Calu3 (cell line): ENCODE results near the gene UVRAG. TPM values are rescaled to one million over a fixed set of nuclear protein-coding genes. Genes with fewer than 3 reads are reported as not detected.

ENCODE experiments used
- BruUV-seq: library from RNA; stranded (reverse); fragments of 400-500 nt; replicated peaks from 2 replicates; lab custom pipeline; 2021; lab: Mats Ljungman, UMichigan
- CTCF ChIA-PET: fragments of 300-600 bp; sonication (Branson Sonifier 250); formaldehyde crosslinking; loops from one replicate; lab custom pipeline; 2022; ENCODE audit warnings: antibody characterized with exemption; lab: Charles Lee
- DNase-seq: peaks from one replicate; pipeline ENCODE4 v3.0.0; 2022
- H3K27ac Mint-ChIP-seq: one replicate; pipeline ENCODE4 v1.8.0; 2022; ENCODE audit warnings: mixed read lengths; ENCODE audit not compliant: unreplicated experiment
- H3K27me3 Mint-ChIP-seq: one replicate; pipeline ENCODE4 v1.8.0; 2022; ENCODE audit warnings: mixed read lengths; ENCODE audit not compliant: unreplicated experiment
- H3K36me3 Mint-ChIP-seq: one replicate; pipeline ENCODE4 v1.8.0; 2022; ENCODE audit warnings: mild to moderate bottlenecking, moderate library complexity, mixed read lengths; ENCODE audit not compliant: insufficient read depth, unreplicated experiment
- H3K4me1 Mint-ChIP-seq: one replicate; pipeline ENCODE4 v1.8.0; 2022; ENCODE audit warnings: mild to moderate bottlenecking, low read depth, mixed read lengths; ENCODE audit not compliant: unreplicated experiment
- H3K4me3 Mint-ChIP-seq: one replicate; pipeline ENCODE4 v1.8.0; 2022; ENCODE audit warnings: mild to moderate bottlenecking, low read depth, moderate library complexity, mixed read lengths; ENCODE audit not compliant: unreplicated experiment
- H3K9me3 Mint-ChIP-seq: one replicate; pipeline ENCODE4 v1.8.0; 2022; ENCODE audit warnings: low read depth, mixed read lengths; ENCODE audit not compliant: unreplicated experiment
- intact Hi-C: fragments of 100-400 bp; cut with micrococcal nuclease; formaldehyde crosslinking; loops from one replicate; pipeline ENCODE4 v1.10.0; 2022; ENCODE audit not compliant: unreplicated experiment
- total RNA-seq: library from RNA; stranded (reverse); gene quantifications from 2 replicates; pipeline ENCODE4 v1.2.3, GENCODE V29; 2022
- TF ChIP-seq, protein P1 (sequence below): fragments of 200-600 bp; IDR thresholded peaks from one replicate; pipeline ENCODE4 v1.8.0; 2022; ENCODE audit warnings: antibody characterized with exemption; ENCODE audit not compliant: unreplicated experiment

UVRAG gene
- total RNA-seq, 1 experiment from 2014 or later: 18.5 TPM

DNA sequence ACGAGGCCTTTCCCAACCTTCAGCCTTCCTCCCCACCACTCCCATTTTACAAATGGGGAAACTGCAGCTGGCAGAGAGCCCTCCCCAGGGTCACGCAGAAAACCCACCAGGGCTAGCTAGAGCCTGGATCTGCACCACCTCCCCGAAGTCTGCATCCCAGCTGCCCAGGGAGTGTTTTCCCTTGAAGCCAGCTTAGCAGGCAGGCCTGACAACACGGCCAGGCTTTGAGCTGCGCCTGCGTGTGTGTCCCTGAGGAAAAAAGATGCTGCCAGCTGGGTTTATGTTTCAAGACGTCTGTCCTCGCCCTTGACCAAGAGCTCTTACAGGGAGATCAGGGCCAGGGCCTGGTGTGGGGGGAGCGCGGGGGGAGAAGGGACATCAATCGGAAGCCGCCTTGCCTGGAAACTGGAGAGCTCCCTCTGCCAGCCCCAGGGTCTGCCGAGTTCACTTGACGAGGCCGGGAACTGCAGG lies 371.0 kb downstream of the UVRAG start:
- CTCF ChIA-PET: no interaction called here
- BruUV-seq: no TSS peak
- Mint-ChIP-seq H3K27me3 (peaks cover 44% of the 10 kb centered on the region), H3K9me3 (no peaks in the 10 kb centered on the region), H3K36me3 (no peaks in the 10 kb centered on the region), H3K27ac (no peak overlapping the region), H3K4me1 (no peaks in the 10 kb centered on the region), H3K4me3 (no peak overlapping the region)
- TF ChIP-seq, protein P1, sequence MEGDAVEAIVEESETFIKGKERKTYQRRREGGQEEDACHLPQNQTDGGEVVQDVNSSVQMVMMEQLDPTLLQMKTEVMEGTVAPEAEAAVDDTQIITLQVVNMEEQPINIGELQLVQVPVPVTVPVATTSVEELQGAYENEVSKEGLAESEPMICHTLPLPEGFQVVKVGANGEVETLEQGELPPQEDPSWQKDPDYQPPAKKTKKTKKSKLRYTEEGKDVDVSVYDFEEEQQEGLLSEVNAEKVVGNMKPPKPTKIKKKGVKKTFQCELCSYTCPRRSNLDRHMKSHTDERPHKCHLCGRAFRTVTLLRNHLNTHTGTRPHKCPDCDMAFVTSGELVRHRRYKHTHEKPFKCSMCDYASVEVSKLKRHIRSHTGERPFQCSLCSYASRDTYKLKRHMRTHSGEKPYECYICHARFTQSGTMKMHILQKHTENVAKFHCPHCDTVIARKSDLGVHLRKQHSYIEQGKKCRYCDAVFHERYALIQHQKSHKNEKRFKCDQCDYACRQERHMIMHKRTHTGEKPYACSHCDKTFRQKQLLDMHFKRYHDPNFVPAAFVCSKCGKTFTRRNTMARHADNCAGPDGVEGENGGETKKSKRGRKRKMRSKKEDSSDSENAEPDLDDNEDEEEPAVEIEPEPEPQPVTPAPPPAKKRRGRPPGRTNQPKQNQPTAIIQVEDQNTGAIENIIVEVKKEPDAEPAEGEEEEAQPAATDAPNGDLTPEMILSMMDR: no peak
- no peak for DNase-seq
- intact Hi-C loops: no loop called here

DNA sequence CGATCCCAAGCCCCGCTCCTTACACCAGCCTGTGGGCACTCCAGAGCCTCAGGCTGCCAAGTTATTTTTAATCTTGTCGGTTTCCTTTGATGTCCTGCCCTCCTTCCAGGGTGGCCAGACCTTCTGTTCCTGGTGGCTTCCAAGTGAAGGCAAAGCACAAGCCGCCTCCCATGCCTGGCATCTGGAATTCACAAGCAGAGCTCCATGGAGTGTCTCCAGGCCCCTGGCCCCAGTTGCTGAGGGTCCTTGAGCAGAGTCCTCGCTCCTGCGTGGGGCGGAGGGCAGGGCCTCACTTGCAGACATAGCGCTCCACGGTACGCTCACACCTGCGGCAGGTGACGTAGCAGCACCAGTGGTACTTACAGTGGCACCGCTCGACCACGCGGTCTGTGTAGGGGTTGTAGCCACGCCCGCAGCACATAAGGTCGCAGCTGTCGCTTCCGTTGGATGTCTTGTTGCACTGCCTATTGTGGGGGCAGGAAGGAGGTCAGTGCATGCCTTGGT lies 371.8 kb downstream of the UVRAG start:
- no peaks in the 10 kb centered on the region for H3K36me3 Mint-ChIP-seq
- no peaks in the 10 kb centered on the region for H3K4me1 Mint-ChIP-seq
- H3K27ac Mint-ChIP-seq: no peak overlapping the region
- CTCF ChIA-PET: no interaction called here
- no peak for DNase-seq
- peaks cover 43% of the 10 kb centered on the region for H3K27me3 Mint-ChIP-seq
- H3K4me3 Mint-ChIP-seq: no peak overlapping the region
- no TSS peak for BruUV-seq
- intact Hi-C loops: no loop called here
- no peaks in the 10 kb centered on the region for H3K9me3 Mint-ChIP-seq
- TF ChIP-seq, protein P1: no peak

DNA sequence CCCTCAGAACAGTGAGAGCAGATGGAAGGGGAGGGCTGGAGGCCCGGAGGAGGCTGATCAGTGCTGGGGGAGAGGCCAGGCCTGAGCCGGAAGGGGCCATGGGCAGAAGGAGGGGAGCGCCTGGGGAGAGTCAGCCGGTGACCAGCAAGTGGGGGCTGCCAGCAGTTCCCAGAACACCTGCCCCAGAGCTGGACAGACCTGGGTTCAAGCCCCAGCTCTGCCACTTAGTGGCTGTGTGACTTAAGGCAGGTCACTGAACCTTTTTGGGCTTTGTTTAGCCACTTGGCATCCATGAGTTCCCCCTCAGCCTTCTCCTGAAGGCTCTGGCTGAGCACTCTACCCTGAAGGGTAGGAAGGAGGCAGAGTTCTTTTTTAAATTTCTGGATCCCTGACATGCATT lies 373.9 kb downstream of the UVRAG start:
- DNase-seq: no peak
- BruUV-seq: no TSS peak
- Mint-ChIP-seq H3K27ac (no peak overlapping the region), H3K36me3 (no peaks in the 10 kb centered on the region), H3K4me1 (no peaks in the 10 kb centered on the region), H3K27me3 (peaks cover 24% of the 10 kb centered on the region), H3K4me3 (no peak overlapping the region), H3K9me3 (no peaks in the 10 kb centered on the region)
- CTCF ChIA-PET: no interaction called here
- TF ChIP-seq, protein P1: no peak
- intact Hi-C loops: no loop called here

DNA sequence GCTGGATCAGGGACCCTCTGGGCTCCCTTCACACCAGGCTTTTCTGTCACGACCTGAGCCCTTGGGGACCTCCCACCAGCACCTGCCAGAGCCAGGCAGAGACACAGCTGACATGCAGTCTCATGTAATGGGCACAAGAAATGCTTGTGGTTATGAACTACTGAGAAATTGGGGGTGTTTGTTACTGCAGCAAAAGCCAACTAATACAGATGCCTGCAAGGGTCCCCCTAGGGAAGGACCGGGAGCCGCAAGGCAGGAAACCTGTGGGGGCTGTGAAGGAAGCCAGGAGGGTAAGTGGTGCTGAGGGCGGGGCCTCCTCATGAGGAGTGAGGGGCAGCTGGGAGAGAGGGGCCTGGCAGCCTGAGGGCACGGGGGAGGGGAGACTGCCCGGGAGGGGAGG lies 374.7 kb downstream of the UVRAG start:
- Mint-ChIP-seq H3K36me3 (no peaks in the 10 kb centered on the region), H3K4me1 (no peaks in the 10 kb centered on the region), H3K4me3 (no peak overlapping the region), H3K27ac (no peak overlapping the region), H3K27me3 (peaks cover 18% of the 10 kb centered on the region), H3K9me3 (no peaks in the 10 kb centered on the region)
- no TSS peak for BruUV-seq
- TF ChIP-seq, protein P1: no peak
- no peak for DNase-seq
- CTCF ChIA-PET: no interaction called here
- intact Hi-C loops: no loop called here
